Loucy (cell line): ENCODE results near the gene TENT4A.

ENCODE experiments used
- H2AFZ ChIP-seq: fragments of 200-600 bp; sonication (generic); 2 replicates; pipeline ENCODE4 v1.6.0; 2016; ENCODE audit warnings: antibody characterized with exemption, mild to moderate bottlenecking, low read length, moderate library complexity
- H3F3A ChIP-seq: fragments of 200-600 bp; 2 replicates; pipeline ENCODE4 v1.6.0; 2016; ENCODE audit warnings: antibody characterized with exemption, low read depth, mild to moderate bottlenecking
- H3K27me3 ChIP-seq: fragments of 200-600 bp; sonication (generic); 2 replicates; pipeline ENCODE4 v1.6.1; 2014; ENCODE audit warnings: low read length, mild to moderate bottlenecking; ENCODE audit not compliant: insufficient read depth, poor library complexity, severe bottlenecking
- H3K36me3 ChIP-seq: fragments of 200-600 bp; sonication (generic); 2 replicates; pipeline ENCODE4 v1.6.1; 2016; ENCODE audit warnings: low read length; ENCODE audit not compliant: insufficient read depth
- H3K4me1 ChIP-seq: fragments of 200-600 bp; sonication (generic); 2 replicates; pipeline ENCODE4 v1.5.1; 2014; ENCODE audit warnings: low read length, mild to moderate bottlenecking; ENCODE audit not compliant: insufficient read depth, poor library complexity, severe bottlenecking
- H3K4me2 ChIP-seq: fragments of 200-600 bp; sonication (generic); 2 replicates; pipeline ENCODE4 v1.6.0; 2014; ENCODE audit warnings: antibody characterized with exemption, low read length, low read depth, mild to moderate bottlenecking; ENCODE audit not compliant: poor library complexity, severe bottlenecking
- H3K4me3 ChIP-seq: fragments of 200-600 bp; sonication (generic); 2 replicates; pipeline ENCODE4 v1.5.1; 2014; ENCODE audit warnings: low read length, mild to moderate bottlenecking, mixed read lengths; ENCODE audit not compliant: poor library complexity, severe bottlenecking
- H3K79me2 ChIP-seq: fragments of 200-600 bp; sonication (generic); 2 replicates; pipeline ENCODE4 v1.6.1; 2014; ENCODE audit warnings: low read length; ENCODE audit not compliant: insufficient read depth
- H3K9ac ChIP-seq: fragments of 200-600 bp; sonication (generic); 2 replicates; pipeline ENCODE4 v1.6.0; 2014; ENCODE audit warnings: mild to moderate bottlenecking, low read depth, low read length, moderate library complexity; ENCODE audit not compliant: poor library complexity, severe bottlenecking
- H3K9me2 ChIP-seq: fragments of 200-600 bp; sonication (generic); replicated peaks from 2 replicates; pipeline ENCODE4 v1.6.1; 2016; ENCODE audit warnings: low read depth, low read length, mixed read lengths
- H3K9me3 ChIP-seq: fragments of 200-600 bp; sonication (generic); 2 replicates; pipeline ENCODE4 v1.6.1; 2014; ENCODE audit warnings: mild to moderate bottlenecking, antibody characterized with exemption, low read length, low read depth; ENCODE audit not compliant: insufficient read depth
- H4K20me1 ChIP-seq: fragments of 200-600 bp; sonication (generic); 2 replicates; pipeline ENCODE4 v1.6.0; 2014; ENCODE audit warnings: antibody characterized with exemption, low read length, mild to moderate bottlenecking; ENCODE audit not compliant: insufficient read depth, poor library complexity, severe bottlenecking
- CTCF ChIP-seq: fragments of 200-600 bp; sonication (generic); conservative IDR thresholded peaks from 2 replicates; pipeline ENCODE4 v1.5.1; 2014; ENCODE audit warnings: mild to moderate bottlenecking, antibody characterized with exemption, low read length
- EZH2phosphoT487 ChIP-seq: fragments of 200-600 bp; IDR thresholded peaks from 2 replicates; pipeline ENCODE4 v1.6.1; 2018; ENCODE audit warnings: antibody characterized with exemption, mild to moderate bottlenecking, moderate library complexity, borderline replicate concordance

The TENT4A gene

GRCh38 chr5:6708814-6709213, 4.4 kb upstream of the TENT4A start:
- Histone ChIP-seq H3K9me3 (no peaks in the 10 kb centered on the region), H3K9ac (no peak overlapping the region), H3K4me3 (no peak overlapping the region), H3K36me3 (no peaks in the 10 kb centered on the region), H4K20me1 (no peaks in the 10 kb centered on the region), H2AFZ (peak overlapping the region; percentile 9; the same call in 1 of the 2 replicates), H3K79me2 (no peaks in the 10 kb centered on the region), H3K4me1 (peaks cover 21% of the 10 kb centered on the region), H3K27me3 (no peaks in the 10 kb centered on the region), H3K9me2 (no peaks in the 10 kb centered on the region), H3F3A (no peaks in the 10 kb centered on the region), H3K4me2 (no peak overlapping the region)
- TF ChIP-seq CTCF (no peak), EZH2phosphoT487 (no peak)

- no peak for TF ChIP-seq CTCF
- TF ChIP-seq EZH2phosphoT487, result no peak
- no peak overlapping the region for H3K4me3 ChIP-seq
- peaks cover 7% of the 10 kb centered on the region for H4K20me1 ChIP-seq
- H3K79me2 ChIP-seq, result peaks cover 10% of the 10 kb centered on the region
- H3K4me1 ChIP-seq, result peaks cover 26% of the 10 kb centered on the region
- no peaks in the 10 kb centered on the region for H3F3A ChIP-seq
- H2AFZ ChIP-seq, result no peak overlapping the region
- H3K9me3 ChIP-seq, result no peaks in the 10 kb centered on the region
- H3K27me3 ChIP-seq, result no peaks in the 10 kb centered on the region
- no peaks in the 10 kb centered on the region for H3K9me2 ChIP-seq
- no peak overlapping the region for H3K4me2 ChIP-seq
- no peak overlapping the region for H3K9ac ChIP-seq
- no peaks in the 10 kb centered on the region for H3K36me3 ChIP-seq
These were observed 3.2 kb upstream of the TENT4A start for GRCh38 chr5:6710070-6710469.

GRCh38 chr5:6710551-6711318, 2.5 kb upstream of the TENT4A start:
- no peak overlapping the region for H3K4me2 ChIP-seq
- H3K4me3 ChIP-seq, result no peak overlapping the region
- H3K27me3 ChIP-seq, result no peaks in the 10 kb centered on the region
- H3K79me2 ChIP-seq, result peaks cover 17% of the 10 kb centered on the region
- H3K4me1 ChIP-seq, result peaks cover 31% of the 10 kb centered on the region
- H3K9me3 ChIP-seq, result no peaks in the 10 kb centered on the region
- H3K36me3 ChIP-seq, result no peaks in the 10 kb centered on the region
- H3K9ac ChIP-seq, result no peak overlapping the region
- no peak overlapping the region for H2AFZ ChIP-seq
- TF ChIP-seq CTCF (no peak), EZH2phosphoT487 (no peak)
- H3K9me2 ChIP-seq, result no peaks in the 10 kb centered on the region
- no peaks in the 10 kb centered on the region for H3F3A ChIP-seq
- H4K20me1 ChIP-seq, result peaks cover 14% of the 10 kb centered on the region
